Activated naive CD4-positive, alpha-beta T cell (primary cell): Measurements from ENCODE around the gene CAMK1.
A peak's percentile ranks its signal among the peaks of the same experiment; 100 is the strongest.

ENCODE experiments used
- DNase-seq, 4 experiments: peaks; one replicate each; lab custom pipeline; 2025; lab: John Stamatoyannopoulos, UW

Gene CAMK1

DNA sequence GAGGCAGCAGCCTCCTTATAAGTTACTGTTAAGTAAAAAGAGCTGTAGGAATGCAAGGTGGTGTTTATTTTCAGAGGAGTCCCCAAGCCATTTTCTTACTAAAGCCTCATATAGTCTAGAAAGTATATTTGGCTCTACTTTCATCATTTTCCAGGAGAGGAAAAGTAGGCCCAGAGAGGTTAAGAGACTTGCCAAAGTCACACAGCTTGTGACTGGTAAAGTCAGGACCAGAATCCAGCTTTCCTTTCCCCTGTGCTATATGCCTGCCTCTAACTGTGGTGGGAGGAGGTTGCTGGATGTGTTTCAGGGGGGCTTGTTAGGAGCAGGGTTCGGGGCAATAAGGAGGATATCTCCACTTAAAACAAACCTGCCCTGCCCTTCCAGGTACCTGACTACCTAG, 27.2 kb downstream of the CAMK1 start:
- no peak for DNase-seq

DNA sequence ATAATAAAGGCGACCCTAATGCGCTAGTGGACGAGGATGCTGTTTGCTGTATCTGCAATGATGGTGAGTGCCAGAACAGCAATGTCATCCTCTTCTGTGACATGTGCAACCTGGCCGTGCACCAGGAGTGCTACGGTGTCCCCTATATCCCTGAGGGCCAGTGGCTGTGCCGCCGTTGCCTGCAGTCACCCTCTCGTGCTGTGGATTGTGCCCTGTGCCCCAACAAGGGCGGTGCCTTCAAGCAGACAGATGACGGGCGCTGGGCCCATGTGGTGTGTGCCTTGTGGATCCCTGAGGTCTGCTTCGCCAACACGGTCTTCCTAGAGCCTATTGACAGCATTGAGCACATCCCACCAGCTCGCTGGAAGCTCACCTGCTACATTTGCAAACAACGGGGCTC, 30.6 kb downstream of the CAMK1 start:
- DNase-seq = no peak

DNA sequence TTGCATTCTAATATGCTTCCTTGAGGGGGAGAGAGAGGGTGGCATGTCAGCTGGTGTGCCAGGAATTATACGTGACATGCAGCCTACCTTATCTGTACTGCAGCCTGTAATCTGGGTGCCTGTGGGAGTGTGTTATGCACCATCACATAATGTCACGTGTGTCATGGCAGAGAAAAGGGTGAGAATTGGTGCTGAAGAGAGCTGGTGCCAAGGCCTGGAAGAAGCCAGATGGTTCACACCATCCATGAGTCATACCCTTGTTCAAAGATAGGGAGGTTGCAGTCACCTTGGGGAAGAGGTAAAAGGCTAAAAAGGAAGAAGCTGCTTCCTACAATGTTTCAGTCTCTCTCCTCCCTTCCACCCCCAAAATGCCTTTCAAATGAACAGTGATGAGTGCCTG, 32.9 kb downstream of the CAMK1 start:
- DNase-seq = no peak

DNA sequence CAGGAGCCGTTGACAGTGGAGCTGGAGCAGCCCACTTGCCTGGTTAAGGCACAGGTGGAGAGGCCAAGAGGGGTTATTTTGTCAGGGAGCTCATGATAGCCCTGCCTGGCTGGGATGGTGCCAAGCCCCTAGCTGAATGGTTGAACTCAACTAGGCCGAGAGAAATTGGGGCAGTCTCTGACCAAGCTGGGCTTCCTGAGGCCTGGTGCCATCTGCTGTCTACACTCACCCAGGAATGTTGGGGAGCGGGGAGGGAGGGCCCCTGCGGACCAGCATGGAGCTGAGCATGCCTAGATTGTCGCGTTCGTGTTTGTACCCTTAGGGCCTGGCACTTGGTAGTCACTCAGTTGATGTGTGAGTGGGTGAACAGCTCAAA, 37.0 kb downstream of the CAMK1 start:
- no peak for DNase-seq

DNA sequence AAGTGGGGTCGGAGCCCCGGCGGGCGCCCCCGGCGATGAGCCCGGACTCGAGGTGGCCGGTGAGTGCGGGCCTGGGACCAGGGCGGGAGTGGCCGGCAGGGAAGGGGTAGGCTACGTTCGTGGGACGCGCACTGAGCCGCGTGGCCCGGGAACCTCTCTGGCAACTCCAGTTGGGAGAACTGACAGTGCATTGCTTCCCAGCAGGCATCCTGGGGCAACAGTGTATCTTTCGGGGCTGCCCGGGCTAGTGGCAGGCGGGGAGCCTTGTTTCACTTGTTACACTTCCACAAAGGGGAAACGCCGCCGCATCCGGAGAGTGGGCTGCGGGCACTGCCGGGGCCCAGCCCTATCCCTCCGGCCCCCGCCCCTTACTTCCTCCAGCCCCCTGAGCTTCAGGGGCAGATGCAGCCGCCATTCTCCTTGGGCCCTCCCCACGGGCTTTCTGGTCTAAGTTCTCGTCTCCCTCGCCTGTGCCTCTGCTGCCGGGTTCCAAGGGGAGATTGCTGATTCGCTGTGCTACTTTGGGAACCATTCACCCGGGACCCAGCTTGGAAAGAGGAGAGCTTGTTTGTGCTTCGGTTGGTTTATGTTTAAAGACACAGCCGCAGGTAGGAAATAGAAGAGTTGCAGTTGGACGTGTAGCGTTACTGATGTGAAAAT, 37.5 kb downstream of the CAMK1 start:
- peak in 2 of 4 experiments; percentile 19 for DNase-seq

DNA sequence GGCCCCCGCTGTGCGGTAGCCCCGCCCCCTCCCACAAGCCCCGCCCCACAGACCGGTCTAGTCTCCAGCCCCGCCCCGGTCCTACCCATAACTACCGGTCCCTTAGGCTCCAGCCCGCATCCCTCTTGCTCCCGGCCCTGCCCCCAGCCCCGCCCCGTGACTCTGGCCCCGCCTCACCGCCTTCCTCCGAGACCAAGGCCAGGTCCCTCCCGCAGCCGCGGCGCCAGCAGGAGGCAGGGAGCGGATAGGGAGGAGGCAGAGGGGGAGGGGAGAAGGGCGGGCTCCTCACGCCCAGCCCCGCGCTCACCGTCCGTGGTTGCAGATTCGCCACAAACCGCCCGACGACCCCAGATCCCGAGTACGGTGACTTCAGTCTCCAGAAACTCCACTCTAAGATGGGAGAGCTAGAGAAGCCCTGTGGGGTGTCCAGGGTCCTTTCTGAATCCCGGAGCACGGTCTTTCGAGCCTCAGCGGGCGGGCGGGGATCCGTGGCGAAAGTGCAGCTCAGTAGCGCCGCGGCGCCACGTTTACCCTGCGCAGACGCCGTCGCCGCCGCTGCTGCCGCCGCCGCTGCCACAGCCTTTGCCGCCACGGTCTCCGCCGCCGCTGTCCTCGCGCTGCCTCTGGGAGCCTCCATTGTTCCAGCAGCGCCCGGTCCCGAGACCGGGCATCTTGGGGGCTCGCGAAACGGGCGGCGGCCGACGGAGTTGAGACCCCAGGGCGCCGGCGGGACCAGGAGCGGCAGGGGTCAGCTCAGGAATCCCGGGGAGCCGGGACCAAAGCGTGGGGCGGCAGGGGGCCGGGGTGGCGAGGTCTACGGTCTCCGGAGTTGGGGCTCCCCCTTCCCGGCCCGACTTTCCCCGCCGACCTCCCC, 38.3 kb downstream of the CAMK1 start, which contains the start of gene BRPF1:
TSS of gene BRPF1 (plus strand) at position 530 of the 874 bp plus-strand sequence. CDS start 2,406 bp downstream, outside the sequence.
- DNase-seq = peak; percentile 97 to 99 (median 98)

DNA sequence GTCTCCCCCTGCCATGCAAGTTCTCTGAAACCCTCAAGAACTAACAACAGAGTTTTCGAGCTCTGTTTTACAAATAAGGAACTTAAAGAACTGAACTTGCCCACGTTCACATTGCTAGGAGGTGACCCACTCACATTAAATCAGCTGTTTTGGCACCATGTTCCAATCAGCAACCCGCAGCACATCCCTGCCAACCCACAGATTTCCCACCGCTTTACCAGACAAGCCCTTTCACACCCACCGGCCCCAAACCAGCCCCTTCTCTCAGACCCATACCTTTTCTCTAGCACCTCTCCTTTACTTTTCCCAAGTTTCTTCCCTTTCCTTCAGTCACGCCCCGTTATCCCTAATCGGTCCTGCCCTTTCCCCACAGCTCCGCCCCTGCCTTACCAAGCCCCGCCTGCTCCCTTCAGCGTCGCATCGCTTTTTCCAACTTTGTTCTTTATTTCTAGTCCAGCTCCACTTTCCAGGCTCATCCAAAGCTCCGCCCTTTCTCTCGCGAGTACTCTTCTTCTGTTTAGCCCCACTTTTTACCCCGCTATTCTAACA, 39.0 kb downstream of the CAMK1 start:
- DNase-seq = no peak

DNA sequence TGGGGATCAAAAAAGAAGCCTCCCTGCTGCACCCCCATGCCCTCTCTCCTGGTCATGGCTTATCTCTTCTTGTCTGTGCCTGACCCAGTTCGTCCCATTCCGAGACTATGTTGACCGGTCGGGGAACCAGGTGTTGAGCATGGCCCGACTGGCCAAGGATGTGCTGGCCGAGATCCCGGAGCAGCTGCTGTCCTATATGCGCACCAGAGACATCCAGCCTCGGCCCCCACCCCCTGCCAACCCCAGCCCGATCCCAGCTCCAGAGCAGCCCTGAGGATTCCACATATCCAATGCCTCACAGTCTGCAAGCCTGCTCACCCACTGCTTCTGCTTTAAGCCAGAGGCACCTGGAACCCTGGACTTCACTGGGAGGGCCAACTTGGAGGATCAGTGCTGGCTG, 40.3 kb downstream of the CAMK1 start:
- no peak for DNase-seq

DNA sequence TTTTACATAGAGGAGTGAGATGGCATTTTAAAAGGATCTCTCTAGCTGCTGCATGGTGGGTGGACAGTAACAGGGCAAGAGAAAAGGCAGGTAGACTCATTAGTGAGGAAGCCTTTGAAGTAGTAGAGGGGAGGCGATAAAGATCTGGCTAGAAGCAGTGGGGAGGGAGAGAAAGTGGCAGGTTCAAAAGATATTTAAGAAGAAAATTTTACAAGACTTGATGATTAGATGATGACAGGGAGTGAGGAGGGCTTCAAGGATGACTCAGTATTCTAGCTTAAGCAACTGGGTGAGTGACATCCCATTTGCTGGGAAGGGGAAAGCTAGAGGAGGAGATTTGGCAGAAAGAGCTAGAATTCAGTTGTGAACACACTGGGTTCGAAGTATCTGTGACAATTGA, 42.0 kb downstream of the CAMK1 start:
- no peak for DNase-seq

DNA sequence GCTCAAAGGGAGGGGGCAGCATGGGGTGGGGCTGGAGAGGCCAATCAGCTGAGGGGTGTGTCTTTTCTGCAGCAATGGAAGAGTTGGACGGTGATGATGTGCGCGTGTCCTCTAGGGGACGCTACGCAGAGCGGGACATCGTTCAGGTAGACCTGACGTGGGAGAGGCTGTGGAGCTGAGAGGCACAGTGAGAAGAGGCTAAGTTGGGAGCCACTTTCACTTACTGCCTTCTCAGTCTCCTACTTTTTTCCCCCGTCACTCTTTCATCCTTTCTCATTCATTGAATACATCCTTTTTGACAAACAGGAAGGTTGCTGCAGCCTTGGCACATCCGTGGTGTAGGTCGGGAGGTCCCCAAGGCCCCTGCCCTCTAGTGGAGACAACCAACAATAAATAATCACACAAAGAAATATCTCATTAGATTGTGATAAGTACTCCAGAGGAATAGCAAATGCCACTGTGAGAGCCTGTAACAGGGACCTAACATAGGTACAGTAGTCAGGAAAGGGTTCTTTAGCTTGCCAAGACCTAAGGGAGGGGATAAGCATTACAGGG, 42.6 kb downstream of the CAMK1 start:
- DNase-seq = peak in 2 of 4 experiments; percentile 12 to 49

DNA sequence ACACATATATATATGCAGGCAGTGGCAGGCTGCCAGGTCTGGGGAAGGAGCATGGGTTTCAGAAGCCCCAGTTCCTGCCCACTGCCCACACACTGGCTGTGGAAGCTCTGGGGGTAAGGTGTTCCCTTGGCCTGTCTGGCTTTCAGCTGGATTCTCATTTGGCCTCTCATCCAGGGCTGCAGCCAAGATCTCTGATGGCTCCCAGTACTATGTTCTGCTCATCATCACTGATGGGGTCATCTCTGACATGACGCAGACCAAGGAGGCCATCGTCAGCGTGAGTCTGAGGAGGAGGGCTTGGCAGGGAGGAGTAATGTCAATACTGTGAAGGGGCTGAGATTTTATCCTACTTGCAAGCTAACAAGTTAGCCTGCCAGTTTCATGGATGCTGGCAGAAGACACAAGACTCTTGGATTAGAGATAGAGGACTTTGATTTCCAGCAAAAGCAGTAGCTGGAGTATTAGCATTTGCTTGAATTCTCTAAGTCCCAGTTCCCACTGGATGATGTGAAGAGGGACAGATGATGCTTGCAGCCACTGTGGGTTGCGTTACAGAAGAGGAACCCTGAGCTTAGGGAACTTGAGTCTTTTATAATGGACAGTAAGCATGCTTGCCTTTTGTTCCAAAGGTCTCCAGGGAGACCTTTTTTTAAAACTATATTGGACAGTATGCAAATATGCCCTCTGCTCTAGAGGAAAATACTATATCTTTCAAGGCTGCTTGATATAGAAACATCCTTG, 43.8 kb downstream of the CAMK1 start:
- DNase-seq = no peak

DNA sequence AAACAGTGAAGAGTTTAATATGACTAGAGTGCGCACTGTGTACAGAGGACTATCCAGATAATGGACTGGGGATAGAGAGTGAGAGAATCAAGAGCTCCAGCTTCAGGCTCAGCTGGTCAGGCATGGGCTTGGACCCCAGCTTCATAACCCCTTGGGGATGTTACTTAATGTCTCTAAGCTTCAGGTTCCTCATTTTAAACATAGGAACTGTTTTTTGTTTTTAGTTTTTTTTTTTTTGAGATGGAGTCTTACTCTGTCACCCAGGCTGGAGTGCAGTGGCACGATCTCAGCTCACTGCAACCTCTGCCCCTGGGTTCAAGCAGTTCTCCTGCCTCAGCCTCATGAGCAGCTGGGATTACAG, 48.1 kb downstream of the CAMK1 start:
- DNase-seq = no peak

DNA sequence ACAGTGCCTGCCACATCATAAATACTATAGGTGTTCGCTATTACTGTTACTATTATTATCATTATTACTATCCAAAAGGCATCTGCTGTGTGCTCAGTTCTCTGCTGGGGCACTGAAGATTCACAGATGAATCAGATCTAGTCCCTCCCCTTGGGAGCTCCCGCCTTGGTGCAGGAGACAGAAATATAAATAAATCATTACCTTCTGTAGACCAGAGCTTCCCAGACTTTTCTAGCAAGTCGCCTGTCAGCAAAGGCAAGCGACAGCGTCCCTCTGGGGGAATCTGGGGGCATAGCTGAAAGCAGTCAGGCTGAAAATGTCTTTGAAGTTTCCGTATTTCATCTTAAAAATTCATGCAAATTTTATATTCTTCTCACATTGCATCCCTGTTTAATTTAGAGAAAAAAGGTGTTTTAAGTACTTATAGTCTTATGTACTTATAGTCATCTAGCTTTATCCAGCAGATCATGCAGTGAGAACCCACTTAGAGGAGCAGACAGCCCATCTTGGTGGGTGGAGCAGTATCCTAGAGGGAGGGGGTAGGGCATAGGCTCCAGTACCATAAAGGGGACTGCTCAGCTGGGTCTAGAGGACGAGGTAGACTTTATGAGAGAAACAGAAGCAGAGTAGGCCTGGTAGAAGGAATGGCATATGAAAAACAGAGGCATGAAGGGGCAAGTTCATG, 48.6 kb downstream of the CAMK1 start:
- DNase-seq = no peak

DNA sequence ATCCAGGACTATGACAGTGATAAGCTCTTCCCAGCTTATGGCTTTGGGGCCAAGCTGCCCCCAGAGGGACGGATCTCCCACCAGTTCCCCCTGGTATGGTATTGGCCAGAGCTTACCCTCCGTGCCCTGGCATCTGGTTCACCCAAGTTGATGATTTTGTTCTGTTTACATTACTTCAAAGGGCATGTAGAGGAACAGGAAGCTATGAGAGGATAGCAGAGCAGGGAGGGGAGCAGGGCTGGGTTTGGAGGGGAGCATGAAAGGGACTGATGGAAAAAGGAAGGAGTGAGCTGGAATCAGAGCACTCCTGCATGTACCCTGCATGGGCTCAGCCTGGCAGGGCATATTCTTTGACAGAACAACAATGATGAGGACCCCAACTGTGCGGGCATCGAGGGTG, 51.6 kb downstream of the CAMK1 start:
- no peak for DNase-seq

DNA sequence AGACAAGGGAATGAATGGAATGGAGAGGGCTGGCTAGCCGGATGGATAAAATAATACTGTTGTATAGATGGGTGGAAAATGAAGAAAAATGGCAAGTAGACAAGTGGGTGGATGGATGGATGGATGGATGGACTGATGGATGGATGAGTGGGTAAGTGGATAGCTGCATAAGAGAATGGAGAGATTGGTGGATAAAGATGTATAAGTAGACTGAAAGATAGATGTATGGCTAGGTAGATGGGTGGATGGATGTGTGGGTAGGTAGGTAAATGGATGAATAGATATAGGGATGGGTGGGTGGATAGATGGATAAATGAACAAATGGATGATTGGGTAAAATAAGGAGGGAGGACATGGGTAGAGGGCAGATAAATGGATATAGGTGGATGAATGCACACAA, 52.2 kb downstream of the CAMK1 start:
- no peak for DNase-seq

DNA sequence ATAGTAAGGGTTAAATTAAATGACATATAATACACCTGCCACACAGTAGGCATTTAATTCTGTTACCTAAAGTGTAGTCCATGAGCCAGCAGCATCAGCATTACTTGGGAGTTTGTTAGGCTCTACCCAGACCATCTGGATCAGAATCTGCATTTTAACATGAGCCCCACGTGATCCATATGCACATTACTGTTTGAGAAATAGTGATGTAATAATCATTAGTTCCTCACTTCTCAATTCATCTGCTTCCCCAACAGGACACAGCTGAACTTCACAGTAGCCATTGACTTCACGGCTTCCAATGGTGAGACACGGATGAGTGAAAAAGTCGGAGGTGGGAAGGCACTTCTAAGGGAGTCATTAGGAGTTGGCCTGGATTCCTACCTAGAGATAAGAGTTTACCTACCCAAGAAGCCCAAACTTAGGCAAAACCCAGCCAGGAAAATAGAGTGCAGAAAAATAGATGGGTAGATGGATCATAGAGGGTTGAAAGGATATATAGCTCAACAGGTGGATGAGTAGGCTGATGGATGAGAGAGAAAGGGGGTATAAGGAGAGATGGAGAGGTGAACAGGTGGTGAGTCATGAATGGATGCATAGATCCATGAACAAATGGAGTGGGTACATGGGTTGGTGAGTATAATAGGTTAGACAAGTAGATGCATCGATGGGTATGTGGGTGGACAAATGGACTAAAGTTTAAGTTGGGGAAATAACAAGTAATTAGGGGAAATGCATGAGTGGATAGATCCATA, 52.8 kb downstream of the CAMK1 start:
- no peak for DNase-seq

DNA sequence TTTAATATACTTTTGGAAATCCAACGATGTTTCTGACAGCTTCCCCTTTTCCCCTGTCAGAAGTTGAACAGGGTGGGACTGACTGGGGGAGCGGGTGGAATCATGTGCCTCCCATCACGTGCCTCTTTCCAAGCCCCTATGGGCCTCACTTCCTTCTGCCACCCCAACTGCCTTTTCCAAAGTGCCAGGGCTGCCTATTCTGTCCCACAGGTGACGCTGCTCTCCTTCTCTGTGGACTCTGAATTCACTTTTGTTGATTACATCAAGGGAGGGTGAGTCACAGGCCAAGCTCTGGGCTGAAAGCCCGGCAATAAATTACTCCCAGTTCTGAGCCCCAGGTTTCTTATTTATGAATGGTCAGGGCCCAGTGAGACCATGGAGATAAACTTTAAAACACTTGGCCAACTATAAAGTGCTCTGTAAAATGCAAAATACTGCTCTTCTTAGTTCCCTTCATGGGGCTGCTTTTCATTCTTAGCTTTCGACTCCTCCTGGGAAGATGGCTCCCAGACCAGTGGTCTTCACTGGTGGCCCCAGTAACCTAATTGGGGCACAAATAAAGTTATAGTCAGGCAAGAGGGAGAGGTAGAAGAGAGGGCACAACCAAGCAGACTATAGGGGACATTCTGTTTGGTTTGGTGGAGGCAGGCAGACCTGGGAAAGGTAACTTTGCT, 53.8 kb downstream of the CAMK1 start:
- no peak for DNase-seq

DNA sequence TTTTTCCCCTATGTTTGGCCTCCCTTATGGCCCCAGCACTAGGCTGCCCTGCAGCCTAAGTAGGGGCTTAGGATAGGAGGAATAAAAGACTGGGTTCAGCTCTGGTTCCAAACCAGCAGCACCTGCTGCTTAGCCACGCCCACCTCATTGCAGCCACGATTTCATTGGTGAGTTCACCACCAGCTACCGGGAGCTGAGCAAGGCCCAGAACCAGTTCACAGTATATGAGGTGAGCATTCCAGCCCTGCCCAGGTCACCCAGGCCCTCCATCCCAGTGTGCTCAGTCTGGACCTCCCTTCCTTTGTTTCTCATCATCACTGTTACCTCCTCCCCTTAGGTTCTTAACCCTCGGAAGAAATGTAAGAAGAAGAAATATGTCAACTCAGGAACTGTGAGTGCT, 54.6 kb downstream of the CAMK1 start:
- DNase-seq = no peak

DNA sequence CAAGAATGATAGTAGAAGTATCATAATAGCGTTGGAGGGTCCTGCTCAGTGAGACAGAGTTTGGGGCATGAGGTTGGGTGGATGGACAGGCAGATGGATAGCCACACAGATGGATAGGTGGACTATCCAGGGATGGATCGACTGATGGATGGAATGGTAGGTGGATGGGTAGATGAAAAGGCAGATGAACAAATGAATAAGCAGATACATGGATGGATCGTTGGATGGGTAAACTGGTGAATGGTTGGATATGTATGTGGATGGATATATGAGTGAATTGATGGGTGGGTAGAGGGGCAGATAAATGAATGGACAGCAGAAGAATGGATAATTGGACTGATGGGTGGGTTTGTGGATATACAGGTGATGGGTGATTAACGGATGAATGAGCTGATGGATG, 56.6 kb downstream of the CAMK1 start:
- no peak for DNase-seq

DNA sequence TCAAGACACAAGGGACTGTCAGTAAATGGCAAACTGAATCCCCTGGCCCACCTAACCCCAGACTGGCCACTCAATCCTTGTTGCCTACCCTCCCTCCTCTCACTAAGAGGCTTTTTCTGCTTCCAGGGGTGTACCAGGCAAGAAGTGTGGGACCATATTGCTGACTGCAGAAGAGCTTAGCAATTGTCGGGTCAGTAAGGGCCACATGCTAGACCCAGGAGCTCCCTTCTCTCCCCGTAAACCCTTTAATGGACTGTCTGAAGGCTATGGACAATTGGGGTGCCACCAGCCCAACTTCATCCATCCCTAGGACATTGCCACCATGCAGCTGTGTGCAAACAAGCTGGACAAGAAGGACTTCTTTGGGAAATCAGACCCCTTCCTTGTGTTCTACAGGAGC, 57.3 kb downstream of the CAMK1 start:
- no peak for DNase-seq
